ENCODE results near the gene OR5T3. TPM values are rescaled to one million over a fixed set of nuclear protein-coding genes. Genes with fewer than 3 reads are reported as not detected.

OR5T3 gene
- total and polyA plus RNA-seq, 2 donors (not counting 3 experiments of a cell fraction or from before 2014, with no cell fraction given) = not detected

- POLR2A ChIA-PET = no interaction called here
These were observed 21.8 kb downstream of the OR5T3 start, which contains the start of gene OR5T1 for GRCh38 chr11:56273854-56274253. TSS of gene OR5T1 (plus strand) at chr11:56274154. CDS start at chr11:56275639, 1,485 bp downstream.

GRCh38 chr11:56292154-56292553 lies 40.1 kb downstream of the OR5T3 start, which contains the start of gene OR8H1:
TSS of gene OR8H1 (minus strand) at chr11:56292254. CDS start at chr11:56291062, 1,192 bp downstream.
- no peaks in the 10 kb centered on the region for H3K9me1 ChIP-seq (replicated peaks; ENCODE audit: control insufficient read depth, extremely low read depth, insufficient read depth, low read length)
- TF ChIP-seq MYC (IDR thresholded peaks at IDR 0.05; ENCODE audit: low read depth, low read length) (no peak), FOS (IDR thresholded peaks at IDR 0.05; ENCODE audit: borderline replicate concordance, insufficient read depth, low read length) (no peak), POLR2A (IDR thresholded peaks at IDR 0.05; ENCODE audit: low read depth, low read length) (no peak), EZH2 (IDR thresholded peaks at IDR 0.05; ENCODE audit: borderline replicate concordance, low read depth, low read length, severe bottlenecking) (no peak), MAX (IDR thresholded peaks at IDR 0.05; ENCODE audit: insufficient read depth, insufficient read length) (no peak), CTCF (IDR thresholded peaks at IDR 0.05; ENCODE audit: extremely low read depth in 1 of 2, insufficient read depth in 1 of 2, low read depth in 1 of 2, low read length in 2 of 2) (no peak), JUN (IDR thresholded peaks at IDR 0.05; ENCODE audit: borderline replicate concordance, insufficient read depth, insufficient read length, low read depth) (no peak), GATA2 (IDR thresholded peaks at IDR 0.05; ENCODE audit: insufficient read depth, insufficient read length, low read depth, low read length) (no peak), POLR2AphosphoS5 (IDR thresholded peaks at IDR 0.05; ENCODE audit: insufficient read depth, low read depth, low read length) (no peak)
- no peak for DNase-seq (ENCODE audit: low read depth, low spot score)
- H3K4me2 ChIP-seq (ENCODE audit: insufficient read depth, low read length) = no peak within 1 kb of the TSS
- H4K20me1 ChIP-seq (replicated peaks; ENCODE audit: control insufficient read depth, extremely low read depth, insufficient read depth, low read length) = no peaks in the 10 kb centered on the region
- H3K9me3 ChIP-seq (replicated peaks; ENCODE audit: control insufficient read depth, insufficient read depth, low read length) = peaks cover 4% of the 10 kb centered on the region
- dilution Hi-C loops (cut with MboI; ENCODE audit: extremely low pct_ligation_motif_present, low sequenced_read_pairs) (no loop called here), intact Hi-C loops (cut with micrococcal nuclease) (no loop called here)
- H2AFZ ChIP-seq (ENCODE audit: low read depth, low read length) = no peak within 1 kb of the TSS
- H3K79me2 ChIP-seq (ENCODE audit: control insufficient read depth, insufficient read depth, low read length) = no peaks in the 10 kb centered on the region
- no peaks in the 10 kb centered on the region for H3K36me3 ChIP-seq (ENCODE audit: control insufficient read depth in 2 of 2, extremely low read depth in 1 of 2, insufficient read depth in 2 of 2, low read length in 2 of 2)
- no peaks in the 10 kb centered on the region for H3K4me1 ChIP-seq (ENCODE audit: control insufficient read depth, extremely low read depth, insufficient read depth, low read length)
- no peak within 1 kb of the TSS for H3K9ac ChIP-seq (replicated peaks; ENCODE audit: extremely low read depth, insufficient read depth, low read length)
- H3K27ac ChIP-seq (ENCODE audit: insufficient read depth, low read depth, low read length) = no peak within 1 kb of the TSS
- ChIA-PET POLR2A (no interaction called here), CTCF (no interaction called here)
- BruUV-seq (replicated peaks) = no TSS peak
- H3K4me3 ChIP-seq (replicated peaks in 1 of 3; ENCODE audit: insufficient read depth in 1 of 3, low read depth in 1 of 3, low read length in 3 of 3) = no peak within 1 kb of the TSS
- FAIRE-seq = no peak
- H3K27me3 ChIP-seq (ENCODE audit: control insufficient read depth in 2 of 2, insufficient read depth in 2 of 2, low read length in 2 of 2) = no peaks in the 10 kb centered on the region

More at GRCh38 chr11:56273854-56274253, 21.8 kb downstream of the OR5T3 start, which contains the start of gene OR5T1:
- CTCF ChIA-PET = no interaction called here
- Histone ChIP-seq H3K27ac (ENCODE audit: insufficient read depth, low read depth, low read length) (no peak within 1 kb of the TSS), H4K20me1 (replicated peaks; ENCODE audit: control insufficient read depth, extremely low read depth, insufficient read depth, low read length) (no peaks in the 10 kb centered on the region), H3K79me2 (ENCODE audit: control insufficient read depth, insufficient read depth, low read length) (no peaks in the 10 kb centered on the region), H3K9me1 (replicated peaks; ENCODE audit: control insufficient read depth, extremely low read depth, insufficient read depth, low read length) (no peaks in the 10 kb centered on the region), H3K9me3 (replicated peaks; ENCODE audit: control insufficient read depth, insufficient read depth, low read length) (no peaks in the 10 kb centered on the region), H3K36me3 (ENCODE audit: control insufficient read depth in 2 of 2, extremely low read depth in 1 of 2, insufficient read depth in 2 of 2, low read length in 2 of 2) (no peaks in the 10 kb centered on the region), H3K9ac (replicated peaks; ENCODE audit: extremely low read depth, insufficient read depth, low read length) (no peak within 1 kb of the TSS), H3K4me2 (ENCODE audit: insufficient read depth, low read length) (no peak within 1 kb of the TSS), H3K4me1 (ENCODE audit: control insufficient read depth, extremely low read depth, insufficient read depth, low read length) (no peaks in the 10 kb centered on the region), H3K4me3 (replicated peaks in 1 of 3; ENCODE audit: insufficient read depth in 1 of 3, low read depth in 1 of 3, low read length in 3 of 3) (no peak within 1 kb of the TSS), H2AFZ (ENCODE audit: low read depth, low read length) (no peak within 1 kb of the TSS), H3K27me3 (ENCODE audit: control insufficient read depth in 2 of 2, insufficient read depth in 2 of 2, low read length in 2 of 2) (no peaks in the 10 kb centered on the region)
- no peak for DNase-seq (ENCODE audit: low read depth, low spot score)
- no peak for TF ChIP-seq GATA2 (IDR thresholded peaks at IDR 0.05; ENCODE audit: insufficient read depth, insufficient read length, low read depth, low read length)
- BruUV-seq (replicated peaks) = no TSS peak
- dilution Hi-C loops (cut with MboI; ENCODE audit: extremely low pct_ligation_motif_present, low sequenced_read_pairs) (no loop called here), intact Hi-C loops (cut with micrococcal nuclease) (no loop called here)
- no peak for FAIRE-seq

Measured in endothelial cell of umbilical vein (primary cell).